DND-41 (cell line): ENCODE results near the gene SDE2.
"Not testable (repeated sequence)": the region's sequence is repeated elsewhere in the genome, so short reads cannot be mapped to it uniquely, and the experiment has no call there.

Experiments
- ATAC-seq: fragments of 200-7000 bp; cut with Tn5 transposase; 3 replicates; pipeline ENCODE4 v1.9.1; 2021; ENCODE audit warnings: low read depth; ENCODE audit not compliant: insufficient read depth
- DNase-seq: peaks from one replicate; pipeline ENCODE4 v3.0.0-alpha.2; 2020
- H2AFZ ChIP-seq: 2 replicates; pipeline ENCODE4 v1.6.0; 2012; ENCODE audit warnings: low read depth, low read length
- H3K27ac ChIP-seq: 2 replicates; pipeline ENCODE4 v1.5.1; 2012; ENCODE audit warnings: low read length, inconsistent platforms
- H3K27me3 ChIP-seq: fragments of 200-600 bp; sonication (generic); 2 replicates; pipeline ENCODE4 v1.6.0; 2012; ENCODE audit warnings: low read length, mild to moderate bottlenecking, inconsistent platforms; ENCODE audit not compliant: insufficient read depth, poor library complexity
- H3K36me3 ChIP-seq: 2 replicates; pipeline ENCODE4 v1.5.1; 2012; ENCODE audit warnings: low read length, inconsistent platforms; ENCODE audit not compliant: insufficient read depth
- H3K4me1 ChIP-seq: 2 replicates; pipeline ENCODE4 v1.5.1; 2012; ENCODE audit warnings: mild to moderate bottlenecking, low read length; ENCODE audit not compliant: insufficient read depth
- H3K4me2 ChIP-seq: 2 replicates; pipeline ENCODE4 v1.6.0; 2012; ENCODE audit warnings: mild to moderate bottlenecking, moderate library complexity, low read length, inconsistent platforms; ENCODE audit not compliant: insufficient read depth
- H3K4me3 ChIP-seq, 2 experiments: fragments of 200-600 bp in 1 of 2; shearing (Covaris generic) in 1 of 2; 2 replicates each; pipeline ENCODE4 v1.5.1; 2012 to 2016; ENCODE audit warnings: inconsistent platforms in 2 of 2, low read length in 2 of 2, mild to moderate bottlenecking in 2 of 2, low read depth in 1 of 2, moderate library complexity in 1 of 2
- H3K79me2 ChIP-seq: 2 replicates; pipeline ENCODE4 v1.6.0; 2012; ENCODE audit warnings: low read length, inconsistent platforms; ENCODE audit not compliant: insufficient read depth
- H3K9ac ChIP-seq: 2 replicates; pipeline ENCODE4 v1.6.0; 2012; ENCODE audit warnings: low read depth, mild to moderate bottlenecking, inconsistent platforms, low read length, moderate library complexity
- H3K9me3 ChIP-seq: 2 replicates; pipeline ENCODE4 v1.5.1; 2012; ENCODE audit warnings: low read length, moderate library complexity, mild to moderate bottlenecking, inconsistent platforms; ENCODE audit not compliant: insufficient read depth, severe bottlenecking
- H4K20me1 ChIP-seq: 2 replicates; pipeline ENCODE4 v1.6.0; 2012; ENCODE audit warnings: low read length; ENCODE audit not compliant: insufficient read depth
- EZH2 ChIP-seq: IDR thresholded peaks from 3 replicates; pipeline ENCODE4 v1.6.1; 2012; ENCODE audit warnings: borderline replicate concordance, low read depth, mild to moderate bottlenecking, moderate library complexity, low read length, inconsistent platforms; ENCODE audit not compliant: severe bottlenecking
- TF ChIP-seq, protein P1 (sequence below): IDR thresholded peaks from 2 replicates; pipeline ENCODE4 v1.5.1; 2012; ENCODE audit warnings: borderline replicate concordance, low read length, moderate library complexity, mild to moderate bottlenecking; ENCODE audit not compliant: poor library complexity, severe bottlenecking; ENCODE audit errors: extremely low read depth

The SDE2 gene

DNA sequence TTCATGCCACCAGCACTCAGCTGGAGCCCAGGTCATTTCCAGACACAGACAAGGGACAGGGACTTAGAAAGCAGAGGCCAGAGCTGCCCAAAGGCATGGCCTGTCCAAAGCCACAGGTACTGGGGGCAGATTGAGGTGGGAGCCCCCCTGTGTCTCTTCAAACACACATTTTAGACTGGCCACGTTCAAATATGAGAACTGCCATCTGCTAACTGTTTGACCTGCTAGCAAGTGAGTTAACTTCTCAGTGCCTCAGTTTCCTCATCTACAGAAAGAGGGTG lies 57.3 kb downstream of the SDE2 start:
- H4K20me1 ChIP-seq: no peaks in the 10 kb centered on the region
- no peaks in the 10 kb centered on the region for H3K4me1 ChIP-seq
- no peak overlapping the region for H3K27ac ChIP-seq

GRCh38 chr1:225941187-225941941 lies 57.8 kb downstream of the SDE2 start, which contains the start of gene LEFTY2:
LEFTY2 (minus strand) TSS chr1:225941220; CDS start chr1:225941140, 80 bp downstream.
- no peak for DNase-seq
- Histone ChIP-seq H3K27ac (no peak within 1 kb of the TSS), H3K9ac (no peak within 1 kb of the TSS), H3K4me3 (no peak within 1 kb of the TSS), H3K79me2 (no peaks in the 10 kb centered on the region), H3K27me3 (no peaks in the 10 kb centered on the region), H3K4me1 (no peaks in the 10 kb centered on the region), H3K36me3 (no peaks in the 10 kb centered on the region), H4K20me1 (no peaks in the 10 kb centered on the region), H3K9me3 (no peaks in the 10 kb centered on the region), H2AFZ (no peak within 1 kb of the TSS), H3K4me2 (no peak within 1 kb of the TSS)
- no peak for ATAC-seq
- no peak for TF ChIP-seq EZH2
- TF ChIP-seq, protein P1, sequence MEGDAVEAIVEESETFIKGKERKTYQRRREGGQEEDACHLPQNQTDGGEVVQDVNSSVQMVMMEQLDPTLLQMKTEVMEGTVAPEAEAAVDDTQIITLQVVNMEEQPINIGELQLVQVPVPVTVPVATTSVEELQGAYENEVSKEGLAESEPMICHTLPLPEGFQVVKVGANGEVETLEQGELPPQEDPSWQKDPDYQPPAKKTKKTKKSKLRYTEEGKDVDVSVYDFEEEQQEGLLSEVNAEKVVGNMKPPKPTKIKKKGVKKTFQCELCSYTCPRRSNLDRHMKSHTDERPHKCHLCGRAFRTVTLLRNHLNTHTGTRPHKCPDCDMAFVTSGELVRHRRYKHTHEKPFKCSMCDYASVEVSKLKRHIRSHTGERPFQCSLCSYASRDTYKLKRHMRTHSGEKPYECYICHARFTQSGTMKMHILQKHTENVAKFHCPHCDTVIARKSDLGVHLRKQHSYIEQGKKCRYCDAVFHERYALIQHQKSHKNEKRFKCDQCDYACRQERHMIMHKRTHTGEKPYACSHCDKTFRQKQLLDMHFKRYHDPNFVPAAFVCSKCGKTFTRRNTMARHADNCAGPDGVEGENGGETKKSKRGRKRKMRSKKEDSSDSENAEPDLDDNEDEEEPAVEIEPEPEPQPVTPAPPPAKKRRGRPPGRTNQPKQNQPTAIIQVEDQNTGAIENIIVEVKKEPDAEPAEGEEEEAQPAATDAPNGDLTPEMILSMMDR: no peak

More for the DNA sequence above, 57.3 kb downstream of the SDE2 start:
- ATAC-seq (no peak), DNase-seq (no peak)
- Histone ChIP-seq H3K4me2 (no peak overlapping the region), H3K36me3 (no peaks in the 10 kb centered on the region), H3K27me3 (no peaks in the 10 kb centered on the region), H3K9ac (no peak overlapping the region), H2AFZ (no peak overlapping the region), H3K9me3 (no peaks in the 10 kb centered on the region), H3K79me2 (no peaks in the 10 kb centered on the region), H3K4me3 (no peak overlapping the region)
- no peak for TF ChIP-seq EZH2
- TF ChIP-seq, protein P1: no peak

DNA sequence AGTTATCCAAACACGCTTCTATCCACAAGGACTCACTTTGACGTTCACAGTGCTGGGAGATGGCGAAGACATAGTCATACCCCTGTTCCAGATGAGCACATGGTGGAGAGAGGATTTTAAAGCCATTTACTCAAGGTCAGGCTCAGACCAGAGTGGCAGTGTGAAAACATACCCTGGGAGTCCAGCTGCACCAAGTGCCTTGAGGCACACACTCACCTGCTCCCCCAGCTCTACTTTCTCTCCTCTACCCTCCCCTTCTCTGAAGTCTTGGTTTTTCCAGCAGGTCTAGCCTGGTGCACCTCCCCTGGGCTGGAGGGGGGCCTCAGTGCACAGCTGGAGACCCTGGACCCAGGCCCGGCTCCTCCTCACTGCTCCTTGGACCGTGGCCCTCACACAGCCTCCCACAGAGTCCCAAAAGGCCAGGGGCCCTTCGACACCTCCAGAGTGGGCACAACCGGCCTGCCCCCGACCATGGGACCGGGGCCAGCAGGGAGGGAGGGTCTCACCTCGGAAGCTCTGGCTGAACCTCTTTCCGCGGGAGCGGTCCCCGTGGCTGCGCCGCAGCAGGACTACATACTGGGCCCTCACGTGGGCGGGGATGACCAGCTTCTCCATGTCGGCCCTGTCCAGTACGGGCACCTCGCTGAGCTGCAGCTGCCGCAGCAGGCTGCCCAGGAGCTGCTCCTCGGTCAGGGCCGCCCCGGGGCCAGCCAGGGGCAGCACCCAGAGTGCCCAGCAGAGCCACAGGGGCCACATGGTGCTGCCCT lies 58.6 kb downstream of the SDE2 start:
- Histone ChIP-seq H3K9me3 (no peaks in the 10 kb centered on the region), H3K9ac (no peak overlapping the region), H4K20me1 (no peaks in the 10 kb centered on the region), H3K79me2 (no peaks in the 10 kb centered on the region), H3K4me3 (no peak overlapping the region), H3K4me1 (no peaks in the 10 kb centered on the region), H3K27ac (no peak overlapping the region), H2AFZ (no peak overlapping the region), H3K36me3 (no peaks in the 10 kb centered on the region), H3K27me3 (no peaks in the 10 kb centered on the region), H3K4me2 (no peak overlapping the region)
- DNase-seq: no peak
- TF ChIP-seq, protein P1: no peak
- no peak for ATAC-seq

DNA sequence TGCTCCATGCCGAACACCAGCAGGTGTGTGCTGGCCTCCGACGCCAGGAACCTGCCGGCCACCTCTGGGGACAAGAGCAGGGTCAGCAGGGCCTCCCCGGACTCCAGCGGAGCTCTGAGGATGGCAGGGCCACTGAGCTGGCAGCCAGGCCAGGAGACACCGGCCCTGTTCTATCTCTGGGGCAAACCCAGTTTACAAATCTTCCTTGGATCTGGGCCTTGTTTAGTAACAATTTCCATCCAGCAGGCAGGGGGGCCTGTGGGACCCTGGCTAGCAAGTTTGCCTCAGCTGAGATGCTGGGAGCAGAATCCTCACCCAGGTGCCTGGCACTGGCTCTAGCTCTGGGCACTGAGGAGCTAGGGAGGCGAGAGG lies 59.2 kb downstream of the SDE2 start:
- not testable (repeated sequence) for H3K36me3 ChIP-seq, ATAC-seq, H3K27me3 ChIP-seq, DNase-seq, H3K4me1 ChIP-seq, H3K9me3 ChIP-seq, H4K20me1 ChIP-seq, H3K27ac ChIP-seq, H3K9ac ChIP-seq, H3K4me3 ChIP-seq, H3K4me2 ChIP-seq, H3K79me2 ChIP-seq, H2AFZ ChIP-seq

GRCh38 chr1:225939097-225939938 lies 59.8 kb downstream of the SDE2 start:
- not testable (repeated sequence) for DNase-seq, H2AFZ ChIP-seq

More at GRCh38 chr1:225939097-225939938, 59.8 kb downstream of the SDE2 start:
- not testable (repeated sequence) for H3K27ac ChIP-seq, ATAC-seq, H3K9ac ChIP-seq, H3K9me3 ChIP-seq, H3K27me3 ChIP-seq, H3K79me2 ChIP-seq, H3K4me3 ChIP-seq, H3K4me1 ChIP-seq, H4K20me1 ChIP-seq, H3K36me3 ChIP-seq, H3K4me2 ChIP-seq
